Ishikawa (cell line): ENCODE data around the gene BTBD1.

ENCODE experiments used
- CEBPB ChIP-seq: IDR thresholded peaks from 2 replicates; pipeline ENCODE4 v1.6.1; 2012
- CREB1 ChIP-seq: IDR thresholded peaks from 2 replicates; pipeline ENCODE4 v1.6.1; 2012; ENCODE audit warnings: low read depth
- EGR1 ChIP-seq: IDR thresholded peaks from 2 replicates; pipeline ENCODE4 v1.6.1; 2012
- EP300 ChIP-seq: IDR thresholded peaks from 2 replicates; pipeline ENCODE4 v1.6.1; 2012; ENCODE audit warnings: borderline replicate concordance
- FOXM1 ChIP-seq: IDR thresholded peaks from 2 replicates; pipeline ENCODE4 v1.6.1; 2012; ENCODE audit warnings: low read depth, borderline replicate concordance
- MAX ChIP-seq: IDR thresholded peaks from 2 replicates; pipeline ENCODE4 v1.6.1; 2012
- NFIC ChIP-seq: IDR thresholded peaks from 2 replicates; pipeline ENCODE4 v1.6.1; 2012
- RAD21 ChIP-seq: IDR thresholded peaks from 2 replicates; pipeline ENCODE4 v1.6.1; 2012; ENCODE audit warnings: low read depth
- REST ChIP-seq: IDR thresholded peaks from 2 replicates; pipeline ENCODE4 v1.6.1; 2012; ENCODE audit warnings: low read depth, mild to moderate bottlenecking
- TAF1 ChIP-seq: IDR thresholded peaks from 2 replicates; pipeline ENCODE4 v1.6.1; 2012; ENCODE audit warnings: low read depth, mild to moderate bottlenecking
- TCF12 ChIP-seq: IDR thresholded peaks from 2 replicates; pipeline ENCODE4 v1.6.1; 2012; ENCODE audit warnings: low read depth
- TEAD4 ChIP-seq: IDR thresholded peaks from 2 replicates; pipeline ENCODE4 v1.6.1; 2012
- USF1 ChIP-seq: IDR thresholded peaks from 2 replicates; pipeline ENCODE4 v1.6.1; 2012
- YY1 ChIP-seq: IDR thresholded peaks from 2 replicates; pipeline ENCODE4 v1.6.1; 2012; ENCODE audit warnings: low read depth
- ZBTB7A ChIP-seq: IDR thresholded peaks from 2 replicates; pipeline ENCODE4 v1.6.1; 2012; ENCODE audit warnings: low read depth

BTBD1 gene

GRCh38 chr15:82993144-82993543 is 73.9 kb downstream of the BTBD1 start:
- TF ChIP-seq TAF1 (no peak), YY1 (no peak), FOXM1 (no peak), CREB1 (no peak), EGR1 (no peak), USF1 (no peak), TCF12 (no peak), MAX (no peak), NFIC (no peak), EP300 (no peak), RAD21 (no peak), REST (no peak), CEBPB (no peak), ZBTB7A (no peak), TEAD4 (no peak)

- no peak for TF ChIP-seq TAF1
- no peak for TF ChIP-seq REST
- TF ChIP-seq TEAD4: no peak
- no peak for TF ChIP-seq EGR1
- no peak for TF ChIP-seq ZBTB7A
- TF ChIP-seq FOXM1: no peak
- no peak for TF ChIP-seq YY1
- no peak for TF ChIP-seq NFIC
- no peak for TF ChIP-seq TCF12
- TF ChIP-seq USF1: no peak
- TF ChIP-seq MAX: no peak
- TF ChIP-seq CREB1: no peak
- TF ChIP-seq RAD21: no peak
Observed at GRCh38 chr15:82992436-82992998, 74.5 kb downstream of the BTBD1 start.

- TF ChIP-seq CREB1 (no peak), TCF12 (no peak), EP300 (no peak), CEBPB (no peak), TAF1 (no peak), RAD21 (no peak), USF1 (no peak), ZBTB7A (no peak), NFIC (no peak), YY1 (no peak), MAX (no peak), EGR1 (no peak), REST (no peak), TEAD4 (no peak), FOXM1 (no peak)
Observed at GRCh38 chr15:82986442-82986780, 80.6 kb downstream of the BTBD1 start.
